ENCODE results near the gene SORBS1.

SORBS1 gene

DNA sequence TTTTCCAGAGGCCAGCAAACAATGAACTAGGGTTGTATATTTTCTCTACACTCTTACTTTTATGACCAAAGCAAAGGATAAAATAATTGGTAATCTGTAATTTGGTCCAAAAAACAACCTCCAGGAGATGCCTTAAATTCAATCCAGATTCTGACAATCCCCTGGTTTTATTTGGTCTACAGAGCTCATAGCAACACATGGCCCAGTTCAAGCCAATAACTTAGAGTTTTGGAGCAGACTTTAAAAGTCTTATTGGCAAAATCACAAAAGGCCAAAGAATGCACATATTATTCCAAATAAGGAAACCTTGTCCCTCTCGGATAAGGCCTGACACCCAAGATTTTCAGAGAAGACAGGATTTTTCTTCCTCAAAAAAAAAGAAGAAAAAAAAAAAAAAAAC, 51.9 kb downstream of the SORBS1 start:
- H3K23ac ChIP-seq (ENCODE audit: low read length), result no peak overlapping the region
- no peak overlapping the region for H3K27ac ChIP-seq (ENCODE audit: low read depth, low read length)
- H3K9me3 ChIP-seq (ENCODE audit: insufficient read depth, low read depth, low read length), result no peaks in the 10 kb centered on the region
- no peak overlapping the region for H2BK5ac ChIP-seq (ENCODE audit: low read depth, low read length, poor library complexity)
- no peak overlapping the region for H3K4me3 ChIP-seq (ENCODE audit: low read depth, low read length)
- WGBS (ENCODE audit: extremely low coverage, insufficient coverage, insufficient read length), result no CpG with 5 or more reads among the region's 1 CpG
- H3K14ac ChIP-seq (ENCODE audit: low read length), result no peak overlapping the region
- no peaks in the 10 kb centered on the region for H3K36me3 ChIP-seq (ENCODE audit: control insufficient read depth in 1 of 2, insufficient read depth in 2 of 2, low read length in 2 of 2)
- H3K4me2 ChIP-seq (ENCODE audit: low read length), result no peak overlapping the region
- no peak overlapping the region for H4K8ac ChIP-seq (ENCODE audit: low read depth, low read length)
- H2AK5ac ChIP-seq (ENCODE audit: low read length), result no peak overlapping the region
- H4K12ac ChIP-seq (ENCODE audit: low read depth, low read length), result no peak overlapping the region
- H3K9ac ChIP-seq (ENCODE audit: low read length), result no peak overlapping the region
- peaks cover 0 to 5% of the 10 kb centered on the region in 2 experiments for H3K4me1 ChIP-seq (ENCODE audit: control insufficient read depth in 1 of 2, insufficient read depth in 2 of 2, low read length in 2 of 2)
- H3K4ac ChIP-seq (ENCODE audit: low read depth, low read length), result no peak overlapping the region
- no peak overlapping the region for H4K91ac ChIP-seq (ENCODE audit: low read depth, low read length)
- no peak overlapping the region for H2AFZ ChIP-seq (ENCODE audit: insufficient read depth, low read length, poor library complexity)
- no peak for DNase-seq
- no peak overlapping the region for H2BK120ac ChIP-seq (ENCODE audit: insufficient read depth, low read length, poor library complexity)
- no peaks in the 10 kb centered on the region for H3K79me2 ChIP-seq (ENCODE audit: control insufficient read depth, insufficient read depth, low read length, poor library complexity)
- H2BK12ac ChIP-seq (ENCODE audit: low read length), result no peak overlapping the region
- no peaks in the 10 kb centered on the region for H3K27me3 ChIP-seq (ENCODE audit: insufficient read depth, low read length)
- H3K18ac ChIP-seq (ENCODE audit: low read length), result no peak overlapping the region
- H3K79me1 ChIP-seq (ENCODE audit: low read length), result no peaks in the 10 kb centered on the region

DNA sequence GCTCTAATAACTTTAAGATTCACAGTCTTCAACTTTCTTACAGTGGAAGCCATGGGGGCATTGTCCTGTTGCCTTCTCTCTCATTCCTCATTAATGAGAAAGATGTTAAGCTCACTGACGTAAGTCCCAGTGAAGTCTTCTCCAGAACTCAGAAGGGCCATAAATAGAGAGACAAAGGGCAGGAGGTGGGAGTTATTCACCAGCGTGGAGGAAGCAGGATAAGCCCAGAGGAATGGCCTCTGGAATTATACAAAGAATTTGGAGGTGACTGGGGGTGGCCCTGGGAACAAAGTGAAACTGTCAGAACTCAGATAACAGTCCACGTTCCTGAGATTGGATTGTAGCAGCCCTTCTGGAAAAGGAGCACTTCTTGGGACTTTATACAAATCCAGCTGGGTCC, 52.4 kb downstream of the SORBS1 start:
- H3K27ac ChIP-seq (ENCODE audit: low read depth, low read length), result no peak overlapping the region
- H3K9me3 ChIP-seq (ENCODE audit: insufficient read depth, low read depth, low read length), result no peaks in the 10 kb centered on the region
- no peak overlapping the region for H4K12ac ChIP-seq (ENCODE audit: low read depth, low read length)
- no peak overlapping the region for H3K9ac ChIP-seq (ENCODE audit: low read length)
- no CpG with 5 or more reads among the region's 3 CpGs for WGBS (ENCODE audit: extremely low coverage, insufficient coverage, insufficient read length)
- peaks cover 0 to 5% of the 10 kb centered on the region in 2 experiments for H3K4me1 ChIP-seq (ENCODE audit: control insufficient read depth in 1 of 2, insufficient read depth in 2 of 2, low read length in 2 of 2)
- no peak overlapping the region for H2AK5ac ChIP-seq (ENCODE audit: low read length)
- H3K27me3 ChIP-seq (ENCODE audit: insufficient read depth, low read length), result no peaks in the 10 kb centered on the region
- H3K79me2 ChIP-seq (ENCODE audit: control insufficient read depth, insufficient read depth, low read length, poor library complexity), result no peaks in the 10 kb centered on the region
- no peak overlapping the region for H4K8ac ChIP-seq (ENCODE audit: low read depth, low read length)
- no peak overlapping the region for H3K4me3 ChIP-seq (ENCODE audit: low read depth, low read length)
- H3K4ac ChIP-seq (ENCODE audit: low read depth, low read length), result no peak overlapping the region
- DNase-seq, result peak in 1 of 2 donors; percentile 33
- H4K91ac ChIP-seq (ENCODE audit: low read depth, low read length), result no peak overlapping the region
- H3K4me2 ChIP-seq (ENCODE audit: low read length), result no peak overlapping the region
- no peak overlapping the region for H3K14ac ChIP-seq (ENCODE audit: low read length)
- no peak overlapping the region for H3K18ac ChIP-seq (ENCODE audit: low read length)
- no peaks in the 10 kb centered on the region for H3K36me3 ChIP-seq (ENCODE audit: control insufficient read depth in 1 of 2, insufficient read depth in 2 of 2, low read length in 2 of 2)
- no peak overlapping the region for H2BK5ac ChIP-seq (ENCODE audit: low read depth, low read length, poor library complexity)
- H2BK12ac ChIP-seq (ENCODE audit: low read length), result no peak overlapping the region
- no peak overlapping the region for H2AFZ ChIP-seq (ENCODE audit: insufficient read depth, low read length, poor library complexity)
- no peaks in the 10 kb centered on the region for H3K79me1 ChIP-seq (ENCODE audit: low read length)
- no peak overlapping the region for H2BK120ac ChIP-seq (ENCODE audit: insufficient read depth, low read length, poor library complexity)
- H3K23ac ChIP-seq (ENCODE audit: low read length), result no peak overlapping the region

DNA sequence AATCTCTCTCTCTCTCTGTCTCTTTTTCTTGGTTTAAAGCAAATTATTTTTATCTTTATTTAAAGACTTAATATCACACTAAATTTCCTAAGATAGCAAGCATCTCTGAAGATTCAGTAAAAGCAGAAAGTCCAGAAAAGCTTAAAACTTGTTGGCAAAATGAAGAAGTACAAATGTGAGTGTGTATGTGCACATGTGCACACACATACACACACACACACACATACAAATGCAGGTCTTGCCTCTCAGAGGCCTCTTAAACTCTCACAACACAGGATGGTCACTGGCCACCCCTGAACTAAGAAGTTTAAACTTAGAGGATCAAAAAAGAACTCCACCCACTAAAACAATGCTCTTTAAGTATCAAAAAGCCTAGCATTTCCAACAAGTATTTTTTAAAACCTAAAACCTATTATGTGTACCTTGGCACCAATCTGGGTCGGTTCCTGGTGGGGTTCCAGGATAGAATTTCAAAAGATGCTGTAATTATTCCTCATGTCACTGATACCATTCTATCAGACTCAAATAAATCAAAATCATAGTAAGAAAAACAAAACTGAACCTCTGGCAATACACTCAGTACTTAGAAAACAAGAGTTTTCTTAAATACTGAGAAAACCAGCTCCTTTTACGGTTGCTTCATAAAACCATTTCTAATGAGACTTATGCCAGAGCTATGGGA, 55.0 kb downstream of the SORBS1 start:
- no peaks in the 10 kb centered on the region for H3K79me2 ChIP-seq (ENCODE audit: control insufficient read depth, insufficient read depth, low read length, poor library complexity)
- H3K9ac ChIP-seq (ENCODE audit: low read length), result no peak overlapping the region
- no peak overlapping the region for H3K14ac ChIP-seq (ENCODE audit: low read length)
- H4K12ac ChIP-seq (ENCODE audit: low read depth, low read length), result no peak overlapping the region
- no peak overlapping the region for H3K23ac ChIP-seq (ENCODE audit: low read length)
- H3K18ac ChIP-seq (ENCODE audit: low read length), result no peak overlapping the region
- H4K91ac ChIP-seq (ENCODE audit: low read depth, low read length), result no peak overlapping the region
- H3K79me1 ChIP-seq (ENCODE audit: low read length), result no peaks in the 10 kb centered on the region
- H3K4me3 ChIP-seq (ENCODE audit: low read depth, low read length), result no peak overlapping the region
- no peak overlapping the region for H2BK5ac ChIP-seq (ENCODE audit: low read depth, low read length, poor library complexity)
- no peak overlapping the region for H2BK12ac ChIP-seq (ENCODE audit: low read length)
- H3K27me3 ChIP-seq (ENCODE audit: insufficient read depth, low read length), result no peaks in the 10 kb centered on the region
- H4K8ac ChIP-seq (ENCODE audit: low read depth, low read length), result no peak overlapping the region
- H3K4me2 ChIP-seq (ENCODE audit: low read length), result no peak overlapping the region
- H3K9me3 ChIP-seq (ENCODE audit: insufficient read depth, low read depth, low read length), result no peaks in the 10 kb centered on the region
- no peak overlapping the region for H3K4ac ChIP-seq (ENCODE audit: low read depth, low read length)
- no CpG with 5 or more reads among the region's 2 CpGs for WGBS (ENCODE audit: extremely low coverage, insufficient coverage, insufficient read length)
- no peak overlapping the region for H2BK120ac ChIP-seq (ENCODE audit: insufficient read depth, low read length, poor library complexity)
- no peaks in the 10 kb centered on the region for H3K36me3 ChIP-seq (ENCODE audit: control insufficient read depth in 1 of 2, insufficient read depth in 2 of 2, low read length in 2 of 2)
- no peak overlapping the region for H2AK5ac ChIP-seq (ENCODE audit: low read length)
- no peak overlapping the region for H2AFZ ChIP-seq (ENCODE audit: insufficient read depth, low read length, poor library complexity)
- no peak for DNase-seq
- peaks cover 0 to 1% of the 10 kb centered on the region in 2 experiments for H3K4me1 ChIP-seq (ENCODE audit: control insufficient read depth in 1 of 2, insufficient read depth in 2 of 2, low read length in 2 of 2)
- no peak overlapping the region for H3K27ac ChIP-seq (ENCODE audit: low read depth, low read length)

DNA sequence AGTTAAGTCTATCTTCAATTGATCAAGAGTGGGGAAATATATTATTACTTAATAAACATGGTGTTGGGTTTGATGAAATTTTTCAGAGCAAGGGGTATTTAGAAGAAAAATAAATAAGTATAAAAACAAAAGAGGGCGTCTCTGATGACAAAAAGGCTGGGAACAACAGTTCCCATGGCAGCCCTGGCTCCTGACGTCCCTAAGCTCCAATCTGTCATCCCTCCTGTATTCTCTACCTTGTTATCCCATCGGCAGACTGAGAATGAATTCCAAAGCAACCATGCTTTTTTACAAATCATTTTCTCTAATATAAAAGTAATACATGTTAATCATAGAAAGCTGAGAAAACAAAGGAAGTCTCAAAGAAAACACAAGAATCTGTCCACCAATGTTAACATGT, 55.5 kb downstream of the SORBS1 start:
- Histone ChIP-seq H2AFZ (ENCODE audit: insufficient read depth, low read length, poor library complexity) (no peak overlapping the region), H3K18ac (ENCODE audit: low read length) (no peak overlapping the region), H4K8ac (ENCODE audit: low read depth, low read length) (no peak overlapping the region), H3K79me1 (ENCODE audit: low read length) (no peaks in the 10 kb centered on the region), H2BK5ac (ENCODE audit: low read depth, low read length, poor library complexity) (no peak overlapping the region), H2BK12ac (ENCODE audit: low read length) (no peak overlapping the region), H3K14ac (ENCODE audit: low read length) (no peak overlapping the region), H3K4me2 (ENCODE audit: low read length) (no peak overlapping the region), H3K27ac (ENCODE audit: low read depth, low read length) (no peak overlapping the region), H3K4ac (ENCODE audit: low read depth, low read length) (no peak overlapping the region), H3K36me3 (ENCODE audit: control insufficient read depth in 1 of 2, insufficient read depth in 2 of 2, low read length in 2 of 2) (no peaks in the 10 kb centered on the region), H3K79me2 (ENCODE audit: control insufficient read depth, insufficient read depth, low read length, poor library complexity) (no peaks in the 10 kb centered on the region), H4K12ac (ENCODE audit: low read depth, low read length) (no peak overlapping the region), H3K27me3 (ENCODE audit: insufficient read depth, low read length) (no peaks in the 10 kb centered on the region), H4K91ac (ENCODE audit: low read depth, low read length) (no peak overlapping the region), H3K4me1 (ENCODE audit: control insufficient read depth in 1 of 2, insufficient read depth in 2 of 2, low read length in 2 of 2) (no peaks in the 10 kb centered on the region), H3K9me3 (ENCODE audit: insufficient read depth, low read depth, low read length) (no peaks in the 10 kb centered on the region), H3K23ac (ENCODE audit: low read length) (no peak overlapping the region), H3K9ac (ENCODE audit: low read length) (no peak overlapping the region), H3K4me3 (ENCODE audit: low read depth, low read length) (no peak overlapping the region), H2AK5ac (ENCODE audit: low read length) (no peak overlapping the region), H2BK120ac (ENCODE audit: insufficient read depth, low read length, poor library complexity) (no peak overlapping the region)
- WGBS (ENCODE audit: extremely low coverage, insufficient coverage, insufficient read length), result no CpG with 5 or more reads among the region's 3 CpGs
- DNase-seq, result no peak

Measured in trophoblast cell (in vitro differentiated cells and primary cell).